ENCODE data around the gene ANKRD33B.
A peak's percentile ranks its signal among the peaks of the same experiment; 100 is the strongest.
"Not testable (repeated sequence)": the region's sequence is repeated elsewhere in the genome, so short reads cannot be mapped to it uniquely, and the experiment has no call there.

ANKRD33B gene

DNA sequence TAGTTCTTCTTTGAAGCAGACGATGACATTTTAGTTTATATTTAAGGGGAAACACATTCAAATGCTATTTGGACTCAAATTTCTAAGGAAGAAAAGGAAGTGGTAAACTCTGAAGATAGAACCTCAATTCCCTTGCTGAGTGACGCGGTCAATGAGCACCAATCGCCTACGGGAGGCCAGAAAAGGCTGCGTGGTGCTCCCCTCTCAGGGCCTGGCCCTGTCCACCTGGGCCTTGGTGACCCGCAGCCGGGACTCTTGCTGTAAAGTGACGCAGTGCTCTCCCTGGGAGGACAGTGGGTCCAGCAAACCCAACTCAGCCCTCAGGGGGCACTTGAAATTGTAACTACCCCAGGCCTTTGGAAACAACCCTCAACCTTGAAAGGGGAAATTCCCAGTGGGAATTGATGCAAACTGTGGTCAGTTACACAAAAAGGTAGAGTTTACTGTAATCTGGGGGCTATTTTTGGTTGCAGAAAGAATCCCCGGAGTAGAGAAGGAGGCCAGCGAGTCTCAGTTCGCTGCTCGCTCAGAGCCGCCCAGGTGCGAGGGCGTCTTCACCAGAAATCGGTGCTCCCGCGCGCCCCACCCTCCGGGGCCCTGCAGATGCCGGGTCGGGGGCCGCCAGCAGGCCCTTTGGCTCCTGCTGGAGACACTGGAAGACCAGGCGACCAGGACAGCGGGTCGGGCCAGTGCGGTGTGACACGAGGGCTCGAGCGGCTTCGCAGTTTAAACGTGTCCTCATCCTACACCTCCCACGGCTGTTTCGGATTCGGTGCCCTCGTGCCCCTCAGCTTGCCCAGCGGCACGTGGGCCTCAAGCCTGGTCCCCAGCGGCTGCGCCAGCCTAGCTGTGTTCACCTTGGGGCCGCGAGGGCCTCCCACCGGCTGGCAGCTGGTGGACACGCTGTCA, 1.4 kb upstream of the ANKRD33B start:
- DNase-seq = no peak

DNA sequence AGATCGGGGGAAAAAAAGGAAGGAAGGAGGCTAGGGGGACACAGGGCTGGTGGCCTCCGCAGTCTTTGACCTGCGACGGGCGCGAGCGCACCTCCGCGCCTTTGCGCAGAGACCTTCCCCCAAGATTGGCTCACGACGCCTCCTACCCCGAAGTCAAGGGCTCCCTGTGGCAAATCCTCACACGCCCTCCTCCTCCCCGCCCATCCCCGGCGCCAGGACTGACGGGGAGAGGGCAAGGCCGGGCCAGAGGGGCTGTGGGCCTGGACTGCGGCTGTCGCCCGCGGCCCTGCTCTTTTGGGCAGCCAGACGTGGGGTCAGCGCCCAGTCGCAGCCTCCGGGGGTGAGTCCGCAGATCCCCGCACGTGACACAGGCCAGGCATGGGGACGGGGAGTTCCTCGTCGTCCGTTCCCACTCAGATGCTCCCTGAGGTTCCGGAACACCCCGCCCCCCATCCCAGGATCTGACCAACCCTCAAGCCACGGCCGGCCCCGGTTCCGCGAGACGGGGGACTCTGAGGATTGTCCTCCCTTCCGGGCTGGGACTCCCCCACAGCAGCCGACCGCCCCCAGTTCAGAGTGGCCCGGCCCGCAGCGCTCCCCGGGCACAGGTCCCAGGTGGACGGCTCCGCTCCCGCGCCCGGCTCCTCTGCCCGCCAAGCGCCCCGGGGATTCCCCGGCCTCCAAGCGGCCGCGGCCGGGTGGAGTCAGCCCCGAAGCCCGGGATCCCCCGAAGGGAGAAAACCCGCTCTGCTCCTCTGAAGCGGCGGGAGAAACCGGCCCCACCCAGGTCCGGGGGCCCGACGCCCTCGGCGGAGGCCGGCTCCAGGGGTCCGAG, 543 bp upstream of the ANKRD33B start:
- DNase-seq = no peak

DNA sequence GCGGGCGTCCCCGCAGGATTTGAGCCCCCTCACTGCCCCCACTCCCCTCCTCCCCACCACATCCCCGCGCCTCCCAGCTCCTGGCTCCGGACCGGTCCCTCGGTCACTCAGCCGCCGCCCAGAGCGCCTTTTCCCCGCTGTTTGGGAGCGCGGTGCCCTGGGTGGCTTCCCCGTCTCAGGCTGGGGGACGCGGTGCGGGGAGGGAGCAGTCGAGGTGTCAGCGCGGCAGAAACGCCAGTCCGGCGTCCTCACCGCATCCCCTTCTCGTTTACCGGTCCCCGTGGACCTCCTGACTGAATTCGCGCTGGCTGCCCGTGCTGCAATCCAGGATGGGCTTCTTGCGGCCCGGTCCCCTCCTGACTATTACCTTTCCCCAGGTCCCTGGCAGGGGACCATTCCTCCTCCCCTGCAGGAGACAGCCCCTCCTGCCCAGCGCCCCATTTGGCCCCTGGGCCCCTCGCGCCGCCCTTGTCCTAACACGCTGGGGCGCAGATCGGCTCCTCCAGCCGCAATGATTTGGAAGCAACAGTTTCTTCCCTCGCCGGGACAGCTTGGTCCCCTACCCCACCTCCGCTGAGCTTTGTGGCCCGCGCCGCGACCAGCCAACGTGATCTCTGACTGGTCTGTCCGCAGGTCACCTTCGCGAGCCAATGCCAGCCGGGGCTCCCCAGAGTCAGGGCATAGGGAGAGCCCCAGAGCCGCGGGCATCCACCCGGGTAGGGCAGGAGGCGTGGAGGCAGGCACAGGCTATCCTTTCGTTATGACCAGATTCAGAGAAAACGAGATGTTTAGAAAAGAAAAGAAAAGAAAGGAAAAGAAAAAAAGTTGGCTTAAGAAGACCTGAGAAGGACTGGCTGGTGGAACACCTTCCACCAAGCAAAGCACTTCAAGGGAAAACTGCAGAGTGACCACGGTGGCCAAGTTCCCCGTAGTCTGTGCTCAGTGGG, 1.2 kb downstream of the ANKRD33B start:
- peak; percentile 27 for DNase-seq

DNA sequence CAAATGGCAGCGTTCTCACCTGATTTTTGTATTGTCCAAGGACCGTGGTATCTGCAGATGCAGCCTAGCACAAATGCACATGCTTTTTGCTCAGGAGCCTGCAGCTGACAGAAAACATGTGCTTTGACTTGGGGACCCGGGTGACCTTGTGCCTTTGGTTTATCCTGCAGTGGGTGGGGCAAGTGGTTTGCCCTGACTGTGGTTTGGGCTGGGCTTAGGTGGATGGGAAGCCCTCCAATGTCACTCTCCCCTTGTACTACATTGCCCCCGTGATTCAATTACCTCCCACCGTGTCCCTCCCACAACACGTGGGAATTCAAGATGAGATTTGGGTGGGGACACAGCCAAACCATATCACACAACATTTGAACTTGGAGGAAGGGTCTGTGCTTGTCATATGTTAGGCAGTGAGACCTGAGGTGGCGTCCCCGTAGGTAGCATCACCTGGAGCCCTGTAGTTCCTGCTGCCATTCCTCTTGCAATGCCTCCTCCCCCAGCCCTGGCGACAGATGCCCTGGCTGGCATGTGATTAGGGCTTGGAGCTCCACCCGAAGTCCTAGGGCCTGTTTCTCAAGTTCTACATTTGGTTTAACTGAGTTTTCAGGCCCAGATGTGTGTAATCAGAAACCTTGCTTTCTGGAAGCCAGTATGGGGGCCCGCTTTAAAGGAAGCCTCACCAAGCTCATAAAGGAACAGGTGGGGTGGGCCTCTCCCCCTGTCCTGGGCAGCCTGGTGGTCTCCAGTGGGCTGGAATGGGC, 2.1 kb downstream of the ANKRD33B start:
- DNase-seq = no peak

DNA sequence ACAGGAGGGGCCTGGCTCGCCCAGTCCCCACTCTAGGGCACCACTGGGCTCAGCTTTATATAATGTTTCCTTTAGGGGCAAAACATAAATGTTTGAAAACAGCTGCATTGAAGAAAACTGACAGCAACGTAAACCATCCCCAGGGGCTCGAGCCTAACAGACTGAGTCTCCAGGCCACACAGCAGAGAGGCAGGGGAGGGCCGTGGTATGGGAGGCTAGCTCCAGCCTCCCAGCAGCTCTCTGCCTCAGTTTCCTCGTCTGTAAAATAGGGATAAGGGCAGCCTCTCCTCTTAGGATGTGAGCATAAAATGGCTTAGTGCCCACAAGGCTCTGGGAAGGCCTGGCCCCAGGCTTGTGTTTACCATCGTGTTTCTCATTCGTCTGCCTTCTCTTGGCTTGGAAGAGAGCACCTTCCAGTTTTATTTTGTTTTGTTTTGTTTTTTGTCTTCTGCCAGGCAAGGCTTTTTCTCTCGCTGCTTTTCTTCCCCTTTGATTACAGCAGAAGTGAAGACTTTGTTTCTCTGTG, 2.7 kb downstream of the ANKRD33B start:
- no peak for DNase-seq

DNA sequence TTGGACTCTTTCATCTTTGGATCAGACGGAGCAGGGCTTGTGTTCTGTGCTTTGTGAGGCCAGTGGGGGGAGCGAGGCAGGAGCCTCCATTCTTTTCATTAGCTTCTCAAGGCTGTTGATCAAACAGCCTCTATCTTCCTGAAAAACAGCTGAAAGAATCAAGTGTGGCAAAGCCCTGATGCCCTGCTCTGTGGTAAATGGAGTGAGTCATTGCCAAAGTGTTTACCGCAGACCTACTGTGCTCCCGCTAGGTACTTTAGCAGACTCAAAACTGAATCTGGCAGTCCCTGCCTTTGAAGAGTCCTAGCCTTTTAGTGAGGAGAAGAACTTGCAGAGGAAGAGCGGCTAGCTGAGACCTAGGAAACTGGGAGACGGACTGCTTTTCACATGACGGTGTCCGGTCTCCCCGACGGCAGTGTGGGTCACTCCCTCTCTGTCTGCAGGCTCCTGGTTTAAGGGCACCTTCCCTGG, 3.3 kb downstream of the ANKRD33B start:
- DNase-seq = no peak

DNA sequence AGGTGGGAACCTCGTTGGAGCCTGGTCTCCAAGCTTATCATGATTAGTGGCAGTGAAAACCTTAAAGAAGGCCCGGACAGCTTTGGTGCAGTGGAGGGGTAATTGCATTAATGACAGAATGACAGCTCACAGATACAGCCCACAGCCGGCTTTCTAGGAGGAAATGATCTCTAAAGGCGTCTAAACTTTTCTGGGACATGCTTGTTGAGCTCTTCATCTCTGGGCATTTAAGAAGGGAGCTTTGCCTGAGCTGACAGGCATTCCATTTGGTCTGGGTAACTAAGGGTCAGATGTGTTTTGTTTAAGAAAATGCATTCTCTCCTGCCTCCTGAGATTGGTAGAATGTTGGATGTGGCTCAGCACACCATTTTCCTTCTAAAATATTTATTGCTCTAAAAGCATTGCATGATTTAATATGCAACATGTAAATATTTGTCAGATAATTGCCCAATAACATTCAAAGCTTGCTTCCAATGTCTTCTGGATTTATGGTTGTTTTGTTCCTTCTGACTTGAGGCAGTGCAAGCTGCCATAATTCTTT, 4.0 kb downstream of the ANKRD33B start:
- no peak for DNase-seq

DNA sequence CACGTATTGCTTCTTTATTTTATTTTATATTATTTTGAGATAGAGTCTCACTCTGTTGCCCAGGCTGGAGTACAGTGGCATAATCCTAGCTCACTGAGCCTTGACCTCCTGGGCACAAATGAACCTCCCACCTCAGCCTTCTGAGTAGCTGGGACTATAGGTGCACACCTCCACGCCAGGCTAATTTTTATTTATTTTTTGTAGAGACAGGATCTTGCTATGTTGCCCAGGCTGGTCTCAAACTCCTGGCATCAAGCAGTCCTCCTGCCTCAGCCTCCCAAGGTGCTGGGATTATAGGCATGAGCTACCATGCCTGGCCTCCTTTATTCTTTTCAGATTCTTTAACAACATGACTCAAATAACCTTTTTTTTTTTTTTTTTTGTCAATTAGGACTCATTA, 6.7 kb downstream of the ANKRD33B start:
- DNase-seq = not testable (repeated sequence)

DNA sequence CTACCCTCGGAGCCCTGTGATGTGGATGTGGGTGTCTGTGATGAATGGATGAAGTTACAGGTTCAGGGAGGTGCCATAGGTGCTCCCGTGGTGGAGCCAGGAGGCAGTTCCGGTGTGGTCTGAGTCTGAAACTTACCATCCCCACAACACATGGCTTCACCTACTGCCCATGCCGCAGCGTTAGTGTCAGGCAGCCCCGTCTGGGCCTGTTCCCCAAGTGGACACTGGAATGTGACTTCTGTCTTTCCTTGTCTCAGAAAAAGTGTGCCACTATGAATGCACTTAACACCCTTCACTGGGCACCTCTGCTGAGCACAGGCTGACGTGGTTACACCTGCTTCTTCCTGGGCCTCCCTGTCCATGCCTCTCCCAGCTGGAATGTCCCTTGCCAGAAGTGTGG, 8.6 kb downstream of the ANKRD33B start:
- DNase-seq = no peak

DNA sequence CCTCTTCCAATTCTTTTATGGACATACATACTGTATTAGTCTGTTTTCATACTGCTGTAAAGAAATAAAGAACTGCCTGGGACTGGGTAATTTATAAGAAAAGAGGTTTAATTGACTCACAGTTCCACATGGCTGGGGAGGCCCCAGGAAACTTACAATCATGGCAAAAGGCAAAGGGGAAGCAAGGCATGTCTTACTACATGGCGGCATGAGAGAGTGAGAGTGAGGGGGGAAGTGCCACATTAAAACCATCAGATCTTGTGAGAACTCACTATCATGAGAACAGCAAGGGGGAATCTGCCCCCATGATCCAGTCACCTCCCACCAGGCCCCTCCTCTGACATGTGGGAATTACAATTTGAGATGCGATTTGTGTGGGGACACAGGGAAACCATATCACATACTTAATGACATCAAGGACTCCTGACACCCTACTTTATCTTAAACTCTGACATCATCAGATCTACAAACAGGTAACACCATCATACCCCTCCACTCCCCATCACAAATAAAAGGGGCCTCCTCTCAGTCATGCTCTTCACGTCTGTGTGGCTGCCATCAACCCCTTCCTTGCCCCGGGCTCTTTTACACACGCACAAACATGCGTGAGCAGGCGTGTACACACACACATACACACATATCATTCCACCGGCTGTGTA, 9.7 kb downstream of the ANKRD33B start:
- DNase-seq = no peak

DNA sequence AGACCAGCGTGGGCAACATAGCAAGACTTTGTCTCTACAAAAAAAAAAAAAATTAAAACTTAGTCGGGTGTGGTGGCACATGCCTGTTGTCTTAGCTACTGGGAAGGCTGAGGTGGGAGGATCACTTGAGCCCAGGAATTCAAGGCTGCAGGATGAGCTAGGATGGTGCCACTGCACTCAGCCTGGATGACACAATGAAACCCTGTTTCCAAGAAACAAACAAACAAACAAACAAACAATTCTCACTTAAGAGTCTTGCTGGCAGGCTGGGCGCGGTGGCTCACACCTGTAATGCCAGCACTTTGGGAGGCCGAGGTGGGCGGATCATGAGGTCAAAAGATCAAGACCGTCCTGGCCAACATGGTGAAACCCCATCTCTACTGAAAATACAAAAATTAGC, 11.0 kb downstream of the ANKRD33B start:
- not testable (repeated sequence) for DNase-seq

DNA sequence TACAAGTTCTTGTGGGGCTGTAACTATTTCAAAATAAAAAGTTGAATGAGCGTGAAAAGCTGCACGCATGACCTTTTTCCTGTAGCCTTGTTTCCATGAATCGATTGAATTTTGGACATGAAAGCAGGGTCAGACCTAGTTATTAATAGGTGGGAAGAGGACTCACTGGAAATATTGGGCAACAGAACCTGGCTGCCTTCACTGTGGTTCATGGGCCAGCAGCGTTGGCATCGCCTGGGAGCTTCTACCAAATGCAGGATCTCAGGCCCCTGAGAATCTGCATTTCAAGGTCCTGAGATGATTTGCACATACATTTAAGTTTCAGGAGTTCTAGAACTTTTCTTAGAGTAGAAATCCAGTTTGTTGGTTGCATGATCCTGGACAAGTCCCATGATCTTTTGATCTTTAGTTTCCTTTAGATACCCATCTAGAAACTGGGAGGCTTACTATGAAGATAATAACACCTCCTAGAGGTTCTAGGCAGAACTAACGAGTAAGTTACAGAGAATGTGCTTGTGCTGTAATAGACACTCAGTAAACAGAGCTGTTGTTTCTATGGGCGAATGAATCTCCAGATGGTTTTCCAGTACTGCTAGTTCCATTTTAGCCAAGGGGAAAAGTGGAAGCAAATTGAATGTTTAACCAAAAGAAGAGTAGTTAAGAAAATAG, 12.4 kb downstream of the ANKRD33B start:
- DNase-seq = no peak

DNA sequence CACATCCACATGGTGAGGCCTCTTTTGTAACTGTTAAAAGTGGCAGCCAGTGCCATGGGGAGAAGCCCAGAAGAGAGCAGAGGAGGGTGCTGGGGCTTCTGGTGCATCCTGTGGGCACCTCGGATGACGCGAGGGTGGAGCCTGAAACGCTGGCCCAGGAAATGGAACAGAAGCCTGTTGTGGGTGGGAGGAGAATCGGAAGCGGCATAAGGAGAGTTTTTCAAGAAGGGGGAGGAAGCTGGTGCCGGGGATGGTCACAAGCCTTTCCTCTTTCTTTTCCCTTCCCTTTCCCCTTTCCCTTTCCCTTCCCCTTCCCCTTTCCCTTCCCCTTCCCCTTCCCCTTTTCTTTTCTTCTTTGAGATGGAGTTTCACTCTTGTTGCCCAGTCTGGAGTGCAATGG, 12.9 kb downstream of the ANKRD33B start:
- DNase-seq = no peak

DNA sequence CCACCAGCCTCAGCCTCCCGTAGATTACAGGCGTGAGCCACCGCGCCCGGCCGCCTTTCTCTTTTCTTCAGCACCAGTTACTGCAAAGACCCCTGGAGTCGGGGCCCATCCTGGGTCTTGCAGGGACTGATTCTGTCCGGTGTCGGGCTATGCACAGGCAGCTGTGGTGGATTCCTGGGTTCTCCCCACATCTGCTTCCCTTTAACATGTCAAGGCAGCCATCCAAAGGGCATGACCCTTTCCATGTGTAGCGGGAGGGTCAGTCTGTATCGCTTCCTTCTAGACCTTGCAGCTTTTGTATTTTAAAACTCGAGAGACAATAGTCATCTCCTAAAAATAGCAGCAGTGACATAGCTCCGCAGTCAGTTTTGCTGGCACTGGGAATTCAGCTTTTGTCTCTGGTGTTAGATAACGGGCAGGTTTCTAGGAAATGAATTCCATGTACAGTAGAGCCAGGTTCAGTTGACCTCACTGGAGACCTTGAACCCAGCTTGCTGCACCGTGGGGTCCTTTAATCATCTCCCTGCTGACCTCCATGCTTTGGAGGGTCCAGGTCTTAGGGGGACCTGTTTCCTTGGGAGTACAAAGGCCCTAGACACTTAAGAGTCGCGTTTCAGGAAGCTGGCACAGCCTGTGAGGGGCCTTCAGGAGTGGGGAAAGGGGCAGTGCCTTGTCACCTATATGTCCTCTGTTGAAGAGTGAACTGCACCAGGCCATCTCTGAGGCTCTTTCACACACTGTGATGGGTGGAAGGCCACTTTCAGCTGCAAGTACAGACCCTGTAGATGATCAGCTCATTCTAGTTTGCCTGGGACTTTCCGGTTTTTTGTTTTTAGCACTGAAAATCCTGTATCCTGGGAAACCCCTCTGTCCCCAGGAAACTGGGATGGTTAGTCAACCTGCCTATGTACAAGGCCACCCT, 13.8 kb downstream of the ANKRD33B start:
- no peak for DNase-seq

DNA sequence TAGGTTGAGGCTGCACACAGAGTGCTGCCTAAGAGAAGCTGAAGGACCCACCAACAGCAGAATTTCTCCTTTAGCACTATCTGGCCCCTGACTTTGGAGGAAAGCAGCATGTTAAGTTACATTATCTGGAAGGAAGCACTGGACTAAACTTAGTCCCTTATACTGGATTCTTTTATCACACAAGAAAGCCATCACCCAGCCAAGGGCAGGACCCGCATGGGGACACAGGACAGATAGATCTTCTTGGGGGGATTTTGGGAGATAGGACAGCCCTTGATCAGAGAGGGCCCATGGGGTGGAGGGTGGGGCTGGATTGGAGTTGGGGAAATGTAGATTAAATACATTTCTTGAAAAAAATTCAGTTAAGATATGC, 14.4 kb downstream of the ANKRD33B start:
- no peak for DNase-seq

DNA sequence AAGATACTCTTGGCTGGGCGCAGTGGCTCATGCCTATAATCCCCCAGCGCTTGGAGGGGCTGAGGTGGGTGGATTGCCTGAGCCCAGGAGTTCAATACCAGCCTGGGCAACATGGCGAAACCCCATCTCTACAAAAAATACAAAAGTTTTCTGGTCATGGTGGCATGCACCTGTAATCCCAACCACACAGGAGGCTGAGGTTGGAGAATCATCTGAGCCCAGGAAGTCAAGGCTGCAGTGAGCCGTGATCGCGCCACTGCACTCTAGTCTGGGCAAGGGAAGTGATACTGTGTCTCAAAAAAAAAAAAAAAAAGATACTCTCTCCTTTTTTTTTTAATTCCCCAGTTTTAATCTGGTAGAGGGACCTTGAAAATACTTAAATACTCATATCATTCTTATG, 15.0 kb downstream of the ANKRD33B start:
- DNase-seq = no peak

DNA sequence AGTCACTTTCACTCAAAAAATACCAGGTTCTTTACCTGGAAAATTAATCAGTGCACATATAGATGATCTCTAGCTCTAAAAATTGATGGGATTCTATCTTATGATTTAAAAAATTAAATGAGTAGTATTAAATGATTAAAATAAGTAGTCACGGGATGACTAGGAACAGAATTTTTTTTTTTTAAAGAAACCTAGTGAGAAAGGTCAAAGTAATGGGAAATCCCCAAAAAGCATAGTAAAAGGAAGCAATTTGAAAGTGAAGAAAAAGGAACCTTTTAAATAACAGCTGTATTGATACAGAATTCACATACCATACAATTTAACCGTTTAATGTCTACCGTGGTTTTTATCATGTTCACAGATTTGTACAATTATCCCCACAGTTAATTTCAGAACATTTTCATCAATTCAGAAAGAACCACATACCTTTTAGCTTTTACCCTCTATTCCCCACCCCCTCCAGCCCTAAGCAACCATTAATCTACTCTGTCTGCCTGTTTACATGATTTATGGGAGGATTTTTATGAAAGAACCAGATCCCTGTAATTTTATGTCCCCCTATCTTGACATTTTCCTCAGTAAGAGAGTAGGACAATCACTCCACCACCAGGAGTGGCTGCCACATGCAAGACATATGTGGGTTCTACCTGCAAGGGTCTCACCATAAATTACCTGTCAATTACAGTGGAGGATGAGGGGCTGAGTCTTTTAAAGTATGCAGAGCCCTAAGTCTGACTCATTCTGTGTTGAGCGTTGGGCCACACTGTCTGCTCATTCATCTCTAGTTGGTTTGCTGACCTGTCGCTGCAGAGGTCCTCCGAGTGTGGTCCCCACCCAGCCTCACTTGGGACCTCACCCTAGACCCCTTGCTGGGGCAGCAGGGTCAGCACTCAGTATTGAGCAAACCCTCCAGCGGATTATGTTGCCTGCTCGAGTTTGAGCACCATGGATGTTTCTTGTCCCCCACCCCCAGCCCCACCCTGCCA, 16.0 kb downstream of the ANKRD33B start:
- DNase-seq = no peak

Data from activated T-cell treated with anti-CD3 and anti-CD28 coated beads, Interleukin-2, amount 50 U/mL, for 1 hour (primary cell).